SK-N-MC (cell line): Measurements from ENCODE around the gene POLA1.

Experiments
- DNase-seq: peaks from one replicate; pipeline ENCODE4 v3.0.0-alpha.2; 2011; ENCODE audit warnings: low read depth, low spot score
- H3K27ac ChIP-seq: fragments of 200-600 bp; sonication (generic); 2 replicates; pipeline ENCODE4 v1.5.1; 2016; ENCODE audit warnings: mixed run types
- H3K36me3 ChIP-seq: fragments of 200-600 bp; sonication (generic); 2 replicates; pipeline ENCODE4 v1.6.1; 2017; ENCODE audit warnings: antibody characterized with exemption, low read length, mixed read lengths; ENCODE audit not compliant: insufficient read depth
- H3K4me3 ChIP-seq: fragments of 200-600 bp; sonication (generic); 2 replicates; pipeline ENCODE4 v1.5.1; 2016
- H3K9ac ChIP-seq: fragments of 200-600 bp; sonication (generic); 2 replicates; pipeline ENCODE4 v1.8.0; 2017; ENCODE audit warnings: mixed run types, mixed read lengths; ENCODE audit not compliant: insufficient read length
- H3K9me3 ChIP-seq: fragments of 200-600 bp; sonication (generic); 2 replicates; pipeline ENCODE4 v1.6.1; 2017; ENCODE audit warnings: low read depth, mild to moderate bottlenecking, antibody characterized with exemption, low read length, moderate library complexity, mixed read lengths
- EZH2 ChIP-seq: fragments of 200-600 bp; sonication (generic); IDR thresholded peaks from one replicate; pipeline ENCODE4 v1.6.1; 2017; ENCODE audit warnings: antibody characterized with exemption
- FOXP2 ChIP-seq: optimal IDR thresholded peaks from 2 replicates; pipeline ENCODE3; 2011; ENCODE audit warnings: mild to moderate bottlenecking, moderate library complexity; ENCODE audit not compliant: insufficient read depth; ENCODE audit errors: extremely low read length, control extremely low read depth
- POLR2AphosphoS5 ChIP-seq: IDR thresholded peaks from 2 replicates; pipeline ENCODE4 v1.6.1; 2012; ENCODE audit warnings: mild to moderate bottlenecking, low read depth, low read length, borderline replicate concordance

The POLA1 gene

GRCh38 chrX:24979081-24979480, 285.4 kb downstream of the POLA1 start:
- Histone ChIP-seq H3K9me3 (no peaks in the 10 kb centered on the region), H3K9ac (no peak overlapping the region), H3K27ac (no peak overlapping the region), H3K36me3 (no peaks in the 10 kb centered on the region), H3K4me3 (no peak overlapping the region)
- no peak for DNase-seq
- TF ChIP-seq EZH2 (no peak), FOXP2 (no peak), POLR2AphosphoS5 (no peak)

- H3K9me3 ChIP-seq = no peaks in the 10 kb centered on the region
- DNase-seq = no peak
- H3K27ac ChIP-seq = no peak overlapping the region
- TF ChIP-seq FOXP2 (no peak), EZH2 (no peak), POLR2AphosphoS5 (no peak)
- H3K4me3 ChIP-seq = no peak overlapping the region
- no peaks in the 10 kb centered on the region for H3K36me3 ChIP-seq
- no peak overlapping the region for H3K9ac ChIP-seq
These were observed 287.3 kb downstream of the POLA1 start for GRCh38 chrX:24981030-24981429.

GRCh38 chrX:24982306-24982965, 288.7 kb downstream of the POLA1 start:
- H3K9ac ChIP-seq = no peak overlapping the region
- no peak for DNase-seq
- H3K27ac ChIP-seq = no peak overlapping the region
- no peak overlapping the region for H3K4me3 ChIP-seq
- TF ChIP-seq POLR2AphosphoS5 (no peak), EZH2 (no peak), FOXP2 (no peak)
- H3K36me3 ChIP-seq = peaks cover 2% of the 10 kb centered on the region; the same call in 1 of the 2 replicates
- H3K9me3 ChIP-seq = no peaks in the 10 kb centered on the region

GRCh38 chrX:24983931-24984330, 290.2 kb downstream of the POLA1 start:
- no peak for TF ChIP-seq POLR2AphosphoS5
- TF ChIP-seq FOXP2 = no peak
- no peak for TF ChIP-seq EZH2
- no peak overlapping the region for H3K9ac ChIP-seq

GRCh38 chrX:24985120-24985519, 291.4 kb downstream of the POLA1 start:
- no peak overlapping the region for H3K27ac ChIP-seq
- peaks cover 3% of the 10 kb centered on the region; the same call in 1 of the 2 replicates for H3K36me3 ChIP-seq
- H3K4me3 ChIP-seq = no peak overlapping the region
- H3K9ac ChIP-seq = no peak overlapping the region
- TF ChIP-seq FOXP2 (no peak), POLR2AphosphoS5 (no peak), EZH2 (no peak)
- no peak for DNase-seq
- no peaks in the 10 kb centered on the region for H3K9me3 ChIP-seq

More at GRCh38 chrX:24983931-24984330, 290.2 kb downstream of the POLA1 start:
- peaks cover 3% of the 10 kb centered on the region; the same call in 1 of the 2 replicates for H3K36me3 ChIP-seq
- no peaks in the 10 kb centered on the region for H3K9me3 ChIP-seq
- no peak overlapping the region for H3K27ac ChIP-seq
- H3K4me3 ChIP-seq = no peak overlapping the region
- DNase-seq = no peak

- DNase-seq = no peak
- no peak overlapping the region for H3K27ac ChIP-seq
These were observed 294.0 kb downstream of the POLA1 start for GRCh38 chrX:24987731-24988130.

GRCh38 chrX:24988314-24988713, 294.6 kb downstream of the POLA1 start:
- H3K4me3 ChIP-seq = no peak overlapping the region

More at GRCh38 chrX:24987731-24988130, 294.0 kb downstream of the POLA1 start:
- Histone ChIP-seq H3K9me3 (no peaks in the 10 kb centered on the region), H3K4me3 (no peak overlapping the region), H3K36me3 (peaks cover 3% of the 10 kb centered on the region; the same call in 1 of the 2 replicates), H3K9ac (no peak overlapping the region)
- TF ChIP-seq FOXP2 (no peak), EZH2 (no peak), POLR2AphosphoS5 (no peak)

GRCh38 chrX:24990535-24990934, 296.8 kb downstream of the POLA1 start:
- no peak for TF ChIP-seq EZH2
- no peak for TF ChIP-seq FOXP2
- TF ChIP-seq POLR2AphosphoS5 = no peak
- no peak for DNase-seq
- H3K27ac ChIP-seq = no peak overlapping the region
- no peak overlapping the region for H3K9ac ChIP-seq
- peaks cover 3% of the 10 kb centered on the region; the same call in 1 of the 2 replicates for H3K36me3 ChIP-seq
- H3K4me3 ChIP-seq = no peak overlapping the region
- H3K9me3 ChIP-seq = no peaks in the 10 kb centered on the region

More at GRCh38 chrX:24988314-24988713, 294.6 kb downstream of the POLA1 start:
- peaks cover 3% of the 10 kb centered on the region; the same call in 1 of the 2 replicates for H3K36me3 ChIP-seq
- H3K9ac ChIP-seq = no peak overlapping the region
- TF ChIP-seq POLR2AphosphoS5 (no peak), EZH2 (no peak), FOXP2 (no peak)
- no peak overlapping the region for H3K27ac ChIP-seq
- no peak for DNase-seq
- H3K9me3 ChIP-seq = no peaks in the 10 kb centered on the region

- TF ChIP-seq POLR2AphosphoS5 = no peak
- TF ChIP-seq FOXP2 = no peak
- no peak for TF ChIP-seq EZH2
- H3K4me3 ChIP-seq = no peak overlapping the region
- H3K9ac ChIP-seq = no peak overlapping the region
- H3K36me3 ChIP-seq = no peaks in the 10 kb centered on the region
- DNase-seq = no peak
- H3K27ac ChIP-seq = no peak overlapping the region
- no peaks in the 10 kb centered on the region for H3K9me3 ChIP-seq
These were observed 300.2 kb downstream of the POLA1 start for GRCh38 chrX:24993879-24994278.
